ENCODE data around the gene CROCC2. TPM values are rescaled to one million over a fixed set of nuclear protein-coding genes. Genes with fewer than 3 reads are reported as not detected.

The CROCC2 gene
- polyA plus RNA-seq, 1 of the 3 experiments (the other 2 are of a cell fraction), result not detected

- Histone ChIP-seq H3K27ac (ENCODE audit: low read depth in 2 of 2, low read length in 1 of 2) (no peak overlapping the region), H3F3A (replicated peaks; ENCODE audit: insufficient read depth) (no peaks in the 10 kb centered on the region)
- 67% methylated on average over 13 of the region's 18 CpGs for WGBS (ENCODE audit: low lambda C conversion rate)
Observed at GRCh38 chr2:240886678-240887609, 19.2 kb upstream of the CROCC2 start.

More at GRCh38 chr2:240886678-240887609, 19.2 kb upstream of the CROCC2 start:
- no peak overlapping the region for H3K4me3 ChIP-seq (ENCODE audit: low read depth in 2 of 2, low read length in 1 of 2)
- no peaks in the 10 kb centered on the region for H3K79me2 ChIP-seq (ENCODE audit: insufficient read depth)
- no peak for DNase-seq
- TF ChIP-seq POLR2AphosphoS5 (IDR thresholded peaks at IDR 0.05; ENCODE audit: low read depth, low read length) (no peak), REST (IDR thresholded peaks at IDR 0.05; ENCODE audit: low read depth, low read length) (no peak), SMC3 (IDR thresholded peaks at IDR 0.05; ENCODE audit: low read depth, low read length) (no peak), MAX (IDR thresholded peaks at IDR 0.05; ENCODE audit: low read depth) (no peak), TEAD4 (IDR thresholded peaks at IDR 0.05; ENCODE audit: borderline replicate concordance, insufficient read depth) (no peak), GABPA (IDR thresholded peaks at IDR 0.05; ENCODE audit: low read depth) (no peak), CTCF (IDR thresholded peaks at IDR 0.05) (no peak), RFX5 (IDR thresholded peaks at IDR 0.05; ENCODE audit: low read length) (no peak), RXRA (IDR thresholded peaks at IDR 0.05; ENCODE audit: borderline replicate concordance, low read depth) (no peak), NRF1 (IDR thresholded peaks at IDR 0.05; ENCODE audit: low read depth, low read length) (no peak), RAD21 (IDR thresholded peaks at IDR 0.05; ENCODE audit: low read length) (no peak)
- no peaks in the 10 kb centered on the region for H3K9me3 ChIP-seq
- no peaks in the 10 kb centered on the region for H4K20me1 ChIP-seq (ENCODE audit: insufficient read depth)
- H3K4me1 ChIP-seq (ENCODE audit: control insufficient read depth in 1 of 2, insufficient read depth in 2 of 2, low read depth in 1 of 2, low read length in 1 of 2), result no peaks in the 10 kb centered on the region; a peak in 1 of 4 replicates
- H3K27me3 ChIP-seq (ENCODE audit: insufficient read depth), result no peaks in the 10 kb centered on the region
- H3K36me3 ChIP-seq (replicated peaks in 1 of 2; ENCODE audit: control insufficient read depth in 1 of 2, insufficient read depth in 2 of 2, low read length in 1 of 2), result no peaks in the 10 kb centered on the region
- no peak overlapping the region for H3K4me2 ChIP-seq
- no peaks in the 10 kb centered on the region for H3K9me2 ChIP-seq
- CTCF ChIA-PET, result interaction anchor here (1.2 kb wide), 1 partner anchor 28 kb away, joined by 3 read pairs; no protein-coding TSS in a partner anchor
- POLR2A ChIA-PET, result no interaction called here
- no peak overlapping the region for H2AFZ ChIP-seq (ENCODE audit: low read depth)
- H3K9ac ChIP-seq, result no peak overlapping the region
